Fibroblast of lung (primary cell): ENCODE measurements around the gene LMF1.

Experiments used
- EZH2 ChIP-seq: IDR thresholded peaks from 2 replicates; pipeline ENCODE4 v1.5.1; 2012; ENCODE audit warnings: low read length, control low read depth, mild to moderate bottlenecking; ENCODE audit errors: missing control alignments
- TF ChIP-seq, protein P1 (sequence below), 2 donors: IDR thresholded peaks in 1 of 2; conservative IDR thresholded peaks in 1 of 2; 1 replicate in 1 of 2; 2 replicates in 1 of 2; pipeline ENCODE4 v1.5.1; 2011 to 2012; ENCODE audit warnings: low read length in 2 of 2, control low read depth in 1 of 2, inconsistent platforms in 1 of 2, low read depth in 1 of 2, mild to moderate bottlenecking in 1 of 2

DNA sequence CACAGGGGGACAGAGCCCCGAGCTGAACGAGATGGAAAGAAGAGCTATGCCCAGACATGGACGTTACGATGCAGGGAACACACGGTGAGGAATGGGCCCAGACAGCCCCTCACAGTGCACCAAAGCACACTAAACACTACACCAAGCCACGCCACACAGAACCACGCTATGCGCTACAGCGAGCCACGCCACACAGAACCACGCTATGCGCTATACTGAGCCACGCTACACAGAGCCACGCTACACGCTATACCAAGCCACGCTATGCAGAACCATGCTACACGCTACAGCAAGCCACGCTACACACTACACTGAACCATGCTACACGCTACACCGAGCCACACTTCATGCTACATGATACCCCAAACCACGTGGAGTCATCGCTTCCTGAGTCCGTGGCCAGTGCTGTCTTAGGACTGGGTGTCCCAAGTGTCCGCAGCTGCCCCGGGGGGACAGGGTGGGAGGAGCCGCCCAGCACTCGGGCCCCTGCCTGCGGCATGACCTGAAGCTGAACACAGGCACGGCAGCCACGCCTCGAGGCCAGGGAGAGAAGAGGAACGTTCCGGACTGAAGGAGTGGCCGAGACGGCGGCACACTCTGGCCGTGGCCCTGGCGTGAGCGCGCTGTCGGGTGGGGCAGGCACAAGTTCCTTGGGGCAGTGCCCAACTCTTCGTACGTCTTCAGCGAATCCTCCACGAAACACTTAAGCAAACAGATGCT lies 61.3 kb downstream of the LMF1 start:
- TF ChIP-seq, protein P1, sequence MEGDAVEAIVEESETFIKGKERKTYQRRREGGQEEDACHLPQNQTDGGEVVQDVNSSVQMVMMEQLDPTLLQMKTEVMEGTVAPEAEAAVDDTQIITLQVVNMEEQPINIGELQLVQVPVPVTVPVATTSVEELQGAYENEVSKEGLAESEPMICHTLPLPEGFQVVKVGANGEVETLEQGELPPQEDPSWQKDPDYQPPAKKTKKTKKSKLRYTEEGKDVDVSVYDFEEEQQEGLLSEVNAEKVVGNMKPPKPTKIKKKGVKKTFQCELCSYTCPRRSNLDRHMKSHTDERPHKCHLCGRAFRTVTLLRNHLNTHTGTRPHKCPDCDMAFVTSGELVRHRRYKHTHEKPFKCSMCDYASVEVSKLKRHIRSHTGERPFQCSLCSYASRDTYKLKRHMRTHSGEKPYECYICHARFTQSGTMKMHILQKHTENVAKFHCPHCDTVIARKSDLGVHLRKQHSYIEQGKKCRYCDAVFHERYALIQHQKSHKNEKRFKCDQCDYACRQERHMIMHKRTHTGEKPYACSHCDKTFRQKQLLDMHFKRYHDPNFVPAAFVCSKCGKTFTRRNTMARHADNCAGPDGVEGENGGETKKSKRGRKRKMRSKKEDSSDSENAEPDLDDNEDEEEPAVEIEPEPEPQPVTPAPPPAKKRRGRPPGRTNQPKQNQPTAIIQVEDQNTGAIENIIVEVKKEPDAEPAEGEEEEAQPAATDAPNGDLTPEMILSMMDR (conservative IDR thresholded peaks at IDR 0.05 in 1 of 2, IDR thresholded peaks at IDR 0.05 in 1 of 2; ENCODE audit: low read depth in 1 of 2, low read length in 2 of 2) = no peak
- no peak for TF ChIP-seq EZH2
